HUES6 (cell line): Measurements from ENCODE around the gene CNIH2.
A peak's percentile ranks its signal among the peaks of the same experiment; 100 is the strongest.
"Not testable (repeated sequence)": the region's sequence is repeated elsewhere in the genome, so short reads cannot be mapped to it uniquely, and the experiment has no call there.

Experiments used
- H3K27ac ChIP-seq: 2 replicates; pipeline ENCODE4 v1.7.0; 2013; ENCODE audit warnings: low read depth, mild to moderate bottlenecking, low read length, inconsistent platforms
- H3K27me3 ChIP-seq: 2 replicates; pipeline ENCODE4 v1.6.1; 2013; ENCODE audit warnings: low read length; ENCODE audit not compliant: control insufficient read depth, insufficient read depth
- H3K36me3 ChIP-seq: 2 replicates; pipeline ENCODE4 v1.6.1; 2013; ENCODE audit warnings: low read length; ENCODE audit not compliant: control insufficient read depth, insufficient read depth
- H3K4me1 ChIP-seq: 2 replicates; pipeline ENCODE4 v1.6.1; 2013; ENCODE audit warnings: low read length; ENCODE audit not compliant: control insufficient read depth, insufficient read depth
- H3K4me3 ChIP-seq: 2 replicates; pipeline ENCODE4 v1.5.1; 2013; ENCODE audit warnings: low read depth, low read length
- H3K9ac ChIP-seq: one replicate; pipeline ENCODE4 v1.6.1; 2013; ENCODE audit warnings: mild to moderate bottlenecking, low read length
- H3K9me3 ChIP-seq: 2 replicates; pipeline ENCODE4 v1.6.1; 2013; ENCODE audit warnings: low read depth, low read length; ENCODE audit not compliant: control insufficient read depth, insufficient read depth

The CNIH2 gene

GRCh38 chr11:66292543-66293332 is 14.8 kb downstream of the CNIH2 start:
- H3K9me3 ChIP-seq: no peaks in the 10 kb centered on the region
- no peak overlapping the region for H3K27ac ChIP-seq
- H3K9ac ChIP-seq: no peak overlapping the region
- H3K4me1 ChIP-seq: peaks cover 18% of the 10 kb centered on the region
- peaks cover 57% of the 10 kb centered on the region for H3K27me3 ChIP-seq
- no peaks in the 10 kb centered on the region for H3K36me3 ChIP-seq
- peak overlapping the region; percentile 64 for H3K4me3 ChIP-seq

- Histone ChIP-seq H3K9me3 (no peaks in the 10 kb centered on the region), H3K27me3 (peaks cover 57% of the 10 kb centered on the region), H3K36me3 (no peaks in the 10 kb centered on the region)
These were observed 15.4 kb downstream of the CNIH2 start for GRCh38 chr11:66293352-66293751.

DNA sequence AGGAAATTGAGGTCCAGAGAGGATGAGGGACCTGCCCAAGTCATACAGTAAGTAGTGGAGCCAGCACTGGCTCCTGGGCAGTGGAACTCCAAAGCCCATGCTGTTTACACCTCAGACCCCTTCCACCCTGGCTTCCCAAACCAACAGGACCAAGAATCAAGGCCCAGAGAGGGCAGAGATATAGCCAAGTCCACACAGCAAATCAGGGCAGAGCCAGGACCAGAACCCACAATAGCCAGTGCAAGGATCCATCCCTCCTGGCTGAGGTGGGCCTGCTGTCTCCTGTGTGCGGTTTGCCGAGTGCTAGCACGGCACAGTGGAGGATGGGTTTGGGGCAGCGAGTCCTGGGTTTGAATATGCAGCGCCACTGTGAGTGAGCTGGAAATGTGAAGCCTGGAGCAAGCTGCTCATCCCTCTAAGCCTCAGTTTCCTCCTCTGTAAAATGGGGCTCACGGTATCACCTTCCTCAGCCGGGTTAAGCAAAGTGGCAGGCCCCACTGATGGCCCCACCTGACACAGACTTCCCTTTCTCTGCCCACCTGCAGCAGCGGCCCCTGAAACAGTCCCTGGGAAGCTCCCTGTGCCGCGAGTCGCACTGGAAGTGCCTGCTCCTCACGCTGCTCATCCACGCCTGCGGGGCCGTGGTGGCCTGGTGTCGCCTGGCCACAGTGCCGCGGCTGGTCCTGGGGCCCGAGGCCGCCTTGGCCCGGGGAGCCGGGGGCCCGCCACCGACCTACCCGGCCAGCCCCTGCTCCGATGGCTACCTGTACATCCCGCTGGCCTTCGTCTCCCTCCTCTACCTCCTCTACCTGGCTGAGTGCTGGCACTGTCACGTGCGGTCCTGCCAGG is 16.0 kb downstream of the CNIH2 start:
- Histone ChIP-seq H3K9ac (no peak overlapping the region), H3K4me3 (no peak overlapping the region), H3K27ac (no peak overlapping the region), H3K27me3 (peaks cover 57% of the 10 kb centered on the region), H3K4me1 (peaks cover 13% of the 10 kb centered on the region), H3K9me3 (no peaks in the 10 kb centered on the region), H3K36me3 (no peaks in the 10 kb centered on the region)

More at GRCh38 chr11:66293352-66293751, 15.4 kb downstream of the CNIH2 start:
- Histone ChIP-seq H3K4me3 (no peak overlapping the region), H3K9ac (no peak overlapping the region), H3K4me1 (peaks cover 13% of the 10 kb centered on the region), H3K27ac (no peak overlapping the region)

GRCh38 chr11:66294626-66295620 is 16.9 kb downstream of the CNIH2 start:
- H3K4me3 ChIP-seq: no peak overlapping the region
- no peaks in the 10 kb centered on the region for H3K9me3 ChIP-seq
- peaks cover 53% of the 10 kb centered on the region for H3K27me3 ChIP-seq
- H3K4me1 ChIP-seq: peaks cover 10% of the 10 kb centered on the region
- no peak overlapping the region for H3K27ac ChIP-seq
- no peaks in the 10 kb centered on the region for H3K36me3 ChIP-seq
- H3K9ac ChIP-seq: no peak overlapping the region

GRCh38 chr11:66297610-66298009 is 19.6 kb downstream of the CNIH2 start:
- Histone ChIP-seq H3K36me3 (no peaks in the 10 kb centered on the region), H3K27me3 (peaks cover 26% of the 10 kb centered on the region), H3K4me1 (peaks cover 6% of the 10 kb centered on the region; the same call in 1 of the 2 replicates), H3K9ac (no peak overlapping the region), H3K27ac (no peak overlapping the region), H3K4me3 (no peak overlapping the region), H3K9me3 (no peaks in the 10 kb centered on the region)

- peaks cover 11% of the 10 kb centered on the region; the same call in 1 of the 2 replicates for H3K27me3 ChIP-seq
- no peak overlapping the region for H3K9ac ChIP-seq
- no peaks in the 10 kb centered on the region for H3K9me3 ChIP-seq
- H3K27ac ChIP-seq: no peak overlapping the region
- no peaks in the 10 kb centered on the region for H3K36me3 ChIP-seq
- no peak overlapping the region for H3K4me3 ChIP-seq
- H3K4me1 ChIP-seq: peaks cover 6% of the 10 kb centered on the region; the same call in 1 of the 2 replicates
These were observed 21.2 kb downstream of the CNIH2 start for GRCh38 chr11:66299186-66299585.

DNA sequence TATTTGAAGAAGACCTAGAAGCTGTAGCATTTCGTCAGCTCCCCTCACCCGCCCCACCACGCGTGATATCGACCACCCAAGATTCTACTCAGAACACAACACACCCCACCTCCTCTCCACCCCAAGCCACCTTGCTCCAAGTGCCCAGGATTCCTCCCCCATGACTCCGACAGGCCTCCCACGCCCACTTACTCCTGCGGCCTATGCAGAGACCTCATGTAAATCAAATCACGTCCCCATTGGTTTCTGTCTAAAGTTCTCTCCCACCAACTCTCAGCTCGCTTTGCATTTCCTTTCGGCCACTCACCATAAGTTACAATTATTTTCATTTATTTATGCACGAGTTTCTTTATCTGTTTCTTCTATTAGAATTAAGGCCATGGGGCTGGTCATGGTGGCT is 24.7 kb downstream of the CNIH2 start:
- H3K36me3 ChIP-seq: no peaks in the 10 kb centered on the region
- no peak overlapping the region for H3K9ac ChIP-seq
- H3K27ac ChIP-seq: no peak overlapping the region
- peaks cover under 1% of the 10 kb centered on the region; the same call in 1 of the 2 replicates for H3K4me1 ChIP-seq
- no peaks in the 10 kb centered on the region; the same call in 1 of the 2 replicates for H3K27me3 ChIP-seq
- no peaks in the 10 kb centered on the region for H3K9me3 ChIP-seq
- H3K4me3 ChIP-seq: no peak overlapping the region

- Histone ChIP-seq H3K27ac (no peak overlapping the region), H3K27me3 (no peaks in the 10 kb centered on the region)
These were observed 31.5 kb downstream of the CNIH2 start for GRCh38 chr11:66309475-66309874.

GRCh38 chr11:66310324-66310723 is 32.3 kb downstream of the CNIH2 start:
- Histone ChIP-seq H3K9me3 (no peaks in the 10 kb centered on the region), H3K27me3 (no peaks in the 10 kb centered on the region; the same call in 1 of the 2 replicates), H3K27ac (no peak overlapping the region), H3K36me3 (no peaks in the 10 kb centered on the region), H3K4me3 (no peak overlapping the region), H3K4me1 (peaks cover 13% of the 10 kb centered on the region), H3K9ac (no peak overlapping the region)

More at GRCh38 chr11:66309475-66309874, 31.5 kb downstream of the CNIH2 start:
- H3K9me3 ChIP-seq: no peaks in the 10 kb centered on the region
- no peaks in the 10 kb centered on the region for H3K36me3 ChIP-seq
- no peak overlapping the region for H3K4me3 ChIP-seq
- H3K4me1 ChIP-seq: peaks cover 13% of the 10 kb centered on the region
- no peak overlapping the region for H3K9ac ChIP-seq

DNA sequence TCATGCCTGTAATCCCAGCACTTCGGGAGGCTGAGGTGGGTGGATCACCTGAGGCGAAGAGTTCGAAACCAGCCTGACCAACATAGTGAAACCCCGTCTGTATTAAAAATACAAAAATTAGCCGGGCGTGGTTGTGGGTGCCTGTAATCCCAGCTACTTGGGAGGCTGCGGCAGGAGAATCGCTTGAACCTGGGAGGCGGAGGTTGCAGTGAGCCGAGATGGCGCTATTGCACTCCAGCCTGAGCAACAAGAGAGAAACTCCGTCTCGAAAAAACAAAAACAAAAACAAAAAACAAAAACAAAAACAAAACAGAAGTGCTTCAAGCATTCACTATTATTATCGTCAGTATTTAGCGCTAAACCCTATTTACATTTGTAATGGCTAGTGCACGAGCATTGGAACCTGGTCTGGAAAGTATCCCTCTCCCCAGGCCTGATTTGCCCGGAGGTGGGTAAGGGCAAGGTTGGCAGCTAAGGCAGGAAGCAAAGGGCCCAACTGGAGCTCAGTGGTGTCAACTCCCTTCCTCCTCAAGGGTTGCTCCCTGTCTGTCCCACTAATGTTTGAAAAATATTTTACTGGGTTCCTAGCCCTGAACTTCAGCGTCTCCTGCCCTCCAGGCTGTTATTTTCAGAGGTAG is 32.9 kb downstream of the CNIH2 start:
- not testable (repeated sequence) for H3K27ac ChIP-seq, H3K9me3 ChIP-seq, H3K27me3 ChIP-seq, H3K9ac ChIP-seq, H3K36me3 ChIP-seq, H3K4me3 ChIP-seq
- H3K4me1 ChIP-seq: peaks cover 13% of the 10 kb centered on the region
